GM12874 (cell line): ENCODE results near the gene TXNDC5.

Experiments
- TF ChIP-seq, protein P1 (sequence below): IDR thresholded peaks from 2 replicates; pipeline ENCODE4 v1.5.1; 2011; ENCODE audit warnings: low read depth, mild to moderate bottlenecking, control low read depth, low read length, moderate library complexity; ENCODE audit not compliant: insufficient read depth

TXNDC5 gene

GRCh38 chr6:7878401-7878964 lies 32.1 kb downstream of the TXNDC5 start:
- TF ChIP-seq, protein P1, sequence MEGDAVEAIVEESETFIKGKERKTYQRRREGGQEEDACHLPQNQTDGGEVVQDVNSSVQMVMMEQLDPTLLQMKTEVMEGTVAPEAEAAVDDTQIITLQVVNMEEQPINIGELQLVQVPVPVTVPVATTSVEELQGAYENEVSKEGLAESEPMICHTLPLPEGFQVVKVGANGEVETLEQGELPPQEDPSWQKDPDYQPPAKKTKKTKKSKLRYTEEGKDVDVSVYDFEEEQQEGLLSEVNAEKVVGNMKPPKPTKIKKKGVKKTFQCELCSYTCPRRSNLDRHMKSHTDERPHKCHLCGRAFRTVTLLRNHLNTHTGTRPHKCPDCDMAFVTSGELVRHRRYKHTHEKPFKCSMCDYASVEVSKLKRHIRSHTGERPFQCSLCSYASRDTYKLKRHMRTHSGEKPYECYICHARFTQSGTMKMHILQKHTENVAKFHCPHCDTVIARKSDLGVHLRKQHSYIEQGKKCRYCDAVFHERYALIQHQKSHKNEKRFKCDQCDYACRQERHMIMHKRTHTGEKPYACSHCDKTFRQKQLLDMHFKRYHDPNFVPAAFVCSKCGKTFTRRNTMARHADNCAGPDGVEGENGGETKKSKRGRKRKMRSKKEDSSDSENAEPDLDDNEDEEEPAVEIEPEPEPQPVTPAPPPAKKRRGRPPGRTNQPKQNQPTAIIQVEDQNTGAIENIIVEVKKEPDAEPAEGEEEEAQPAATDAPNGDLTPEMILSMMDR, result no peak

DNA sequence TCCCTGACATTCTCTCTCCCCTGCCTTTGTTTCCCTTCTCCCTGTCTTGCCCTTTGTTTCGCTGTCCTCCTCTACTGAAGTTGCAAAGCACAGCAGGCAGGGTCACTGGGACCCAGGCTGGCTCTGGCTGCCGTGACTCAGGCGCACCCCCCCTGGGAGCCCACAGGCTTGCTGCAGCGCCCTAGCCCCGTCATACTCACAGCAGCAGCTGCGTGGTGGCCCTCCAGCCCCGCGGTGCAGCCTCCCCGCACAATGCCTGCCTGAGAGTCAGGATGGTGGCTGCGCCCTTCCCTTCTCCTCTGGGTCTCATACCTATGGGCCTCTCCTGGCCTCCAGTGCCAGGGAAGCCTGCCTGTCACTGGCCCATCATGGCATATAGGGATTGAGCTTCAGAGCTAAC lies 41.7 kb downstream of the TXNDC5 start:
- TF ChIP-seq, protein P1, result no peak

- TF ChIP-seq, protein P1, result no peak
Observed at GRCh38 chr6:7866526-7866925, 44.1 kb downstream of the TXNDC5 start.

GRCh38 chr6:7865781-7866180 lies 44.8 kb downstream of the TXNDC5 start:
- TF ChIP-seq, protein P1, result no peak

DNA sequence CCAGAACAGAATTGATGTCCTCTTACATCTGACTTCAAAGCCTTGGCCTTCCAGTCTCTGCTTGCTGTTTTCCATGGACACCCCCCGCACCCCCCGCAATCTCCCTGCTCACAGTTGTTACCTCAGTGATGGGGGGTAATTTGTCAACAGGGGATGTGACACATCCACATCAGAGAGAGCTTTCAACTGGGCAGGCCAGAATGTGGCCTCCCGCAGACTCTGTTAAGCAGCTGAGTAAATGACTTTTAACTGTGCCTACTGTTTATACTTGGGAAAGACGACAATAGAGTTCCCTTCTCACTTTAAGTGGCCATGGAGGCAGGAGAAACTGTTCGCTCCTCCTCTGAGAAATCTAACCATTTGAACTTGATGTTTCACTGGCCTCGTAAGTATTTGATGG lies 51.0 kb downstream of the TXNDC5 start:
- TF ChIP-seq, protein P1, result no peak

GRCh38 chr6:7851780-7852179 lies 58.8 kb downstream of the TXNDC5 start:
- TF ChIP-seq, protein P1, result no peak

DNA sequence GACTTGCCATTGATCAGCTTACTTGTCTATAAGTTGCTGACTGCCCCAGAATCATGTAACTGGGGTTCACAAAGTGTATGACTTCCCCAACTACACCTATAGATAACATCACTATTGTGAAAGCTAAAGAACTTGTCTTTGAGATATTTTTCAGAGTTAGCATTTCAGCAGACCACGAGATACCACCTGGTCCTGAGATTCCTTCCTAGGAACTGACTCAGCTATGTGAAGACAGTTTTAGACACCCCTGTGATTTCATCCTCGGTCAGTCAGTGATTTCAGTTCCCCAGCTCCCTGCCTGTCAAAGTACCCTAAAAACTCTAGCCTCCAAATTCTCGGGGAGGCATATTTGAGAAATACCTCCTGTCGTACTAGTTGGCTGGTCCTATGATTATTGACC lies 62.4 kb downstream of the TXNDC5 start:
- TF ChIP-seq, protein P1, result no peak
